CD4-positive, CD25-positive, alpha-beta regulatory T cell (primary cell): ENCODE data around the gene COG5. TPM values are rescaled to one million over a fixed set of nuclear protein-coding genes. Genes with fewer than 3 reads are reported as not detected.

Experiments
- ATAC-seq, 2 donors: fragments of 150-1000 bp; cut with Tn5 transposase; one replicate each; pipeline ENCODE4 v1.10.0; 2021; ENCODE audit warnings: low read depth in 2 of 2, moderate number of reproducible peaks in 2 of 2, moderate library complexity in 1 of 2
- DNase-seq, 3 donors: peaks; one replicate each; pipeline versions ENCODE4 v3.0.0 to v3.0.0-alpha.2; 2012 to 2022; ENCODE audit warnings: mixed read lengths in 1 of 3
- H3K27ac ChIP-seq: one replicate; pipeline ENCODE4 v1.7.0; 2013; ENCODE audit warnings: mild to moderate bottlenecking, low read length; ENCODE audit not compliant: insufficient read depth, poor library complexity, severe bottlenecking
- H3K27me3 ChIP-seq: one replicate; pipeline ENCODE4 v1.7.0; 2013; ENCODE audit warnings: low read length; ENCODE audit not compliant: control insufficient read depth, insufficient read depth
- H3K36me3 ChIP-seq: one replicate; pipeline ENCODE4 v1.7.0; 2013; ENCODE audit warnings: mild to moderate bottlenecking, low read length, moderate library complexity; ENCODE audit not compliant: control insufficient read depth, insufficient read depth
- H3K4me1 ChIP-seq: 2 replicates; pipeline ENCODE4 v1.7.0; 2013; ENCODE audit warnings: mild to moderate bottlenecking, low read length; ENCODE audit not compliant: insufficient read depth, control insufficient read depth, poor library complexity, severe bottlenecking
- H3K4me3 ChIP-seq: one replicate; pipeline ENCODE4 v1.7.0; 2013; ENCODE audit warnings: low read depth, mild to moderate bottlenecking, low read length, moderate library complexity
- H3K9me3 ChIP-seq, 2 experiments: 1 replicate in 1 of 2; 2 replicates in 1 of 2; pipeline ENCODE4 v1.7.0; 2013; ENCODE audit warnings: low read length in 2 of 2, mild to moderate bottlenecking in 1 of 2, moderate library complexity in 1 of 2; ENCODE audit not compliant: control insufficient read depth in 2 of 2
- H3K27ac Mint-ChIP-seq, 3 donors: one replicate each; pipeline ENCODE4 v1.8.0; 2020 to 2022; ENCODE audit warnings: mild to moderate bottlenecking in 3 of 3, mixed read lengths in 3 of 3, moderate library complexity in 2 of 3
- H3K27me3 Mint-ChIP-seq: one replicate; pipeline ENCODE4 v1.8.0; 2022; ENCODE audit warnings: mild to moderate bottlenecking, mixed read lengths
- H3K36me3 Mint-ChIP-seq: one replicate; pipeline ENCODE4 v1.8.0; 2020; ENCODE audit warnings: mixed read lengths
- H3K4me1 Mint-ChIP-seq, 4 donors: one replicate each; pipeline ENCODE4 v1.8.0; 2020 to 2022; ENCODE audit warnings: mixed read lengths in 4 of 4, mild to moderate bottlenecking in 1 of 4
- H3K4me3 Mint-ChIP-seq, 4 donors: one replicate each; pipeline ENCODE4 v1.8.0; 2020 to 2022; ENCODE audit warnings: mild to moderate bottlenecking in 4 of 4, mixed read lengths in 4 of 4, moderate library complexity in 3 of 4
- H3K9me3 Mint-ChIP-seq, 7 donors: one replicate each; pipeline ENCODE4 v1.8.0; 2020 to 2022; ENCODE audit warnings: mixed read lengths in 7 of 7, mild to moderate bottlenecking in 3 of 7, moderate library complexity in 2 of 7
- polyA plus RNA-seq, 4 donors: library from polyadenylated mRNA; unstranded; fragments of 300-500 nt; fragmentation: Illumina TruSeq; gene quantifications; one replicate each; pipeline ENCODE4 v1.2.3, GENCODE V29; 2021
- total RNA-seq: library from RNA; stranded (reverse); gene quantifications from one replicate; pipeline ENCODE4 v1.2.3, GENCODE V29; 2022

COG5 gene
- total and polyA plus RNA-seq, 5 donors from 2014 or later: 23.2 to 68.2 (median 34.5) TPM

DNA sequence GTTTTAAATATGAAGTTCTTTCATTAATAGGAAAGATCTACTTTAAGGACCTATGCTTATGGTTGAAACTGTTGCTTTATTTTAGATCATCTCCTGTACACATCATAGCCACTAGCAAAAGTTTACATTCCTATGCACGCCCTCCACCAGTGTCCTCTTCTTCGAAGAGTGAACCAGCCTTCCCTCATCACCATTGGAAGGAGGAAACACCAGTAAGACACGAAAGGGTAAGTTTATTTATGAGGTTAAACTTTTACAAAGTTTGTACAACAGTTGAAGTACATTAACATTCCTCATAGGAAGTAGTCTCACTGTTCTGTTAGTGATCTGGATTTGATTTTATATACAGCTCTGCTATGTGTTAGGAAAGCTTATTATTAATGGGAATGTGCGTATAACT lies 378.0 kb downstream of the COG5 start:
- peaks cover 28 to 49% (median 38%) of the 10 kb centered on the region in 4 donors for H3K4me1 Mint-ChIP-seq
- DNase-seq (no peak), ATAC-seq (no peak)
- H3K9me3 Mint-ChIP-seq: no peaks in the 10 kb centered on the region
- Histone ChIP-seq H3K27me3 (no peaks in the 10 kb centered on the region), H3K9me3 (no peaks in the 10 kb centered on the region), H3K27ac (no peak overlapping the region), H3K4me3 (no peak overlapping the region), H3K4me1 (peaks cover 5% of the 10 kb centered on the region), H3K36me3 (peaks cover 96% of the 10 kb centered on the region)
- H3K4me3 Mint-ChIP-seq: no peak overlapping the region
- peaks cover 60% of the 10 kb centered on the region for H3K36me3 Mint-ChIP-seq
- no peak overlapping the region for H3K27ac Mint-ChIP-seq
- no peaks in the 10 kb centered on the region for H3K27me3 Mint-ChIP-seq

- peaks cover 45 to 67% (median 48%) of the 10 kb centered on the region in 4 donors for H3K4me1 Mint-ChIP-seq
- peaks cover 38% of the 10 kb centered on the region for H3K36me3 Mint-ChIP-seq
- no peaks in the 10 kb centered on the region for H3K9me3 Mint-ChIP-seq
- Histone ChIP-seq H3K36me3 (peaks cover 74% of the 10 kb centered on the region), H3K27me3 (no peaks in the 10 kb centered on the region), H3K9me3 (no peaks in the 10 kb centered on the region), H3K4me1 (peaks cover 33% of the 10 kb centered on the region), H3K27ac (peak overlapping the region; percentile 9), H3K4me3 (no peak overlapping the region)
- no peak for ATAC-seq
- H3K27ac Mint-ChIP-seq: peak overlapping the region in 2 of 3 donors; percentile 11 to 49
- H3K4me3 Mint-ChIP-seq: peak overlapping the region in 1 of 4 donors; percentile 45
- no peaks in the 10 kb centered on the region for H3K27me3 Mint-ChIP-seq
- DNase-seq: no peak
Observed at GRCh38 chr7:107181172-107181571, 382.5 kb downstream of the COG5 start.

- peak; percentile 45 to 60 for ATAC-seq
- Mint-ChIP-seq H3K27me3 (no peaks in the 10 kb centered on the region), H3K9me3 (no peaks in the 10 kb centered on the region), H3K4me1 (peaks cover 46 to 72% (median 49%) of the 10 kb centered on the region in 4 donors), H3K4me3 (peak overlapping the region in 3 of 4 donors; percentile 27 to 73 (median 30)), H3K27ac (peak overlapping the region; percentile 11 to 49 (median 20)), H3K36me3 (peaks cover 33% of the 10 kb centered on the region)
- peak overlapping the region; percentile 48 for H3K4me3 ChIP-seq
- peaks cover 35% of the 10 kb centered on the region for H3K4me1 ChIP-seq
- H3K36me3 ChIP-seq: peaks cover 66% of the 10 kb centered on the region
- no peaks in the 10 kb centered on the region for H3K9me3 ChIP-seq
- peak in 2 of 3 donors; percentile 14 to 26 for DNase-seq
- no peaks in the 10 kb centered on the region for H3K27me3 ChIP-seq
- no peak overlapping the region for H3K27ac ChIP-seq
Observed at GRCh38 chr7:107180378-107180777, 383.3 kb downstream of the COG5 start.

DNA sequence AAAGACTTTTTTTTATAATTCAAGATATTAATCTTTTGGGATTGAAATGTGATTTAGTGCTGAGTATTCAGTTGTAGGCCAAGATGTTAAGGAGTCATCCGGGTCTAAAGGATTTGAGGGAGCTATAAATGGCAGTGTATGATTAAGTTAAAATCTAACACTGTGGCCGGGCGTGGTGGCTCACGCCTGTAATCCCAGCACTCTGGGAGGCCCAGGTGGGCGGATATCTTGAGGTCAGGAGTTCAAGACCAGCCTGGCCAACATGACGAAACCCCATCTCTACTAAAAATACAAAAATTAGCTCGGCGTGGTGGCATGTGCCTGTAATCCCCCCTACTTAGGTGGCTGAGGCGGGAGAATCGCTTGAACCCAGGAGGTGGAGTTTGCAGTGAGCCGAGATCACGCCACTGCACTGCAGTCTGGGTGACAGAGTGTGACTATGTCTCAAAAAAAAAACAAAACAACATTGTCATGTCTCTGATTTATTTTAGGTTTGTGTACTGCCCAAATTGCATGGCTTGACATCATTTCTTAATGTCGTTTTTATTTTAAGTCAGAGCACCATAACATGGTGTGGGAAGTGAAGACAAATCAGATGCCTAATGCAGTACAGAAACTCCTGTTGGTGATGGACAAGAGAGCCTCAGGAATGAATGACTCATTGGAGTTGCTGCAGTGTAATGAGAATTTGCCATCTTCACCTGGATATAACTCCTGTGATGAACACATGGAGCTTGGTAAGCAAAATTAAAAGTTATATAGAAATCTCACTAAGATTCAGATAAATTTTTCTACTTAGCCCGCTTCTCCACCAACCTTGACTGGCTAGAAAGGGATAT lies 384.2 kb downstream of the COG5 start:
- H3K36me3 ChIP-seq: peaks cover 57% of the 10 kb centered on the region
- H3K4me3 ChIP-seq: peak overlapping the region; percentile 48
- H3K4me1 Mint-ChIP-seq: peaks cover 45 to 72% (median 53%) of the 10 kb centered on the region in 4 donors
- H3K27ac ChIP-seq: no peak overlapping the region
- no peaks in the 10 kb centered on the region for H3K27me3 ChIP-seq
- H3K4me3 Mint-ChIP-seq: peak overlapping the region; percentile 21 to 73 (median 51)
- peaks cover 38% of the 10 kb centered on the region for H3K4me1 ChIP-seq
- no peaks in the 10 kb centered on the region for H3K27me3 Mint-ChIP-seq
- H3K9me3 ChIP-seq: no peaks in the 10 kb centered on the region
- DNase-seq (no peak), ATAC-seq (no peak)
- H3K9me3 Mint-ChIP-seq: no peaks in the 10 kb centered on the region
- H3K27ac Mint-ChIP-seq: peak overlapping the region in 2 of 3 donors; percentile 11 to 63
- H3K36me3 Mint-ChIP-seq: peaks cover 25% of the 10 kb centered on the region

GRCh38 chr7:107173691-107174406 lies 389.9 kb downstream of the COG5 start:
- Histone ChIP-seq H3K4me3 (peak overlapping the region; percentile 82), H3K4me1 (peaks cover 62% of the 10 kb centered on the region), H3K36me3 (peaks cover 13% of the 10 kb centered on the region), H3K9me3 (no peaks in the 10 kb centered on the region), H3K27ac (peak overlapping the region; percentile 26), H3K27me3 (no peaks in the 10 kb centered on the region)
- H3K36me3 Mint-ChIP-seq: peaks cover 10% of the 10 kb centered on the region
- no peaks in the 10 kb centered on the region for H3K27me3 Mint-ChIP-seq
- no peaks in the 10 kb centered on the region for H3K9me3 Mint-ChIP-seq
- H3K4me1 Mint-ChIP-seq: peaks cover 51 to 83% (median 62%) of the 10 kb centered on the region in 4 donors
- DNase-seq: peak in 1 of 3 donors; percentile 50
- H3K4me3 Mint-ChIP-seq: peak overlapping the region; percentile 66 to 83 (median 75)
- peak in 1 of 2 donors; percentile 38 for ATAC-seq
- peak overlapping the region in 2 of 3 donors; percentile 5 to 82 for H3K27ac Mint-ChIP-seq

DNA sequence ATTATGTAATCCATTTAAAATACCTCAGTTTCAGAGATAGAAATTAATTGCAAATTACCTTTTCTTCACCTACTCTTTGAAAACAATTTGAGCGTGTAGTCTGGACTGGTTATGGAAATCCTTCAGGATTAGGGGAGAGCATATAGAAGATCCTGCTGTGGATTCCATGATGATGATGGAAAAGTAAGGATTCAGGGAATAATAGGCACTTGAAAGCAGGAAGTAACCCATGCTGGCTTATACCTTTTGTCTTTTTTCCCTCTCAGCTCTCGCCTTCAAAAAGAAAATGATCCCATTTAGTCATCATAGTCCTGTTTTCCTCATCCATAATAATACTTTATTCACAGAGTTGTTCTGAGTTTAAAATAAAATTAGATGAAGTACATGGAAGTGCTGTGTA lies 390.5 kb downstream of the COG5 start:
- peaks cover 10% of the 10 kb centered on the region for H3K36me3 Mint-ChIP-seq
- peaks cover 11% of the 10 kb centered on the region for H3K36me3 ChIP-seq
- no peaks in the 10 kb centered on the region for H3K9me3 Mint-ChIP-seq
- H3K4me1 ChIP-seq: peaks cover 60% of the 10 kb centered on the region
- H3K27me3 Mint-ChIP-seq: no peaks in the 10 kb centered on the region
- H3K4me3 ChIP-seq: peak overlapping the region; percentile 82
- peak overlapping the region; percentile 66 to 83 (median 75) for H3K4me3 Mint-ChIP-seq
- DNase-seq: no peak
- peaks cover 49 to 81% (median 60%) of the 10 kb centered on the region in 4 donors for H3K4me1 Mint-ChIP-seq
- ATAC-seq: no peak
- H3K27me3 ChIP-seq: no peaks in the 10 kb centered on the region
- H3K27ac ChIP-seq: no peak overlapping the region
- H3K9me3 ChIP-seq: no peaks in the 10 kb centered on the region
- peak overlapping the region in 2 of 3 donors; percentile 5 to 47 for H3K27ac Mint-ChIP-seq

DNA sequence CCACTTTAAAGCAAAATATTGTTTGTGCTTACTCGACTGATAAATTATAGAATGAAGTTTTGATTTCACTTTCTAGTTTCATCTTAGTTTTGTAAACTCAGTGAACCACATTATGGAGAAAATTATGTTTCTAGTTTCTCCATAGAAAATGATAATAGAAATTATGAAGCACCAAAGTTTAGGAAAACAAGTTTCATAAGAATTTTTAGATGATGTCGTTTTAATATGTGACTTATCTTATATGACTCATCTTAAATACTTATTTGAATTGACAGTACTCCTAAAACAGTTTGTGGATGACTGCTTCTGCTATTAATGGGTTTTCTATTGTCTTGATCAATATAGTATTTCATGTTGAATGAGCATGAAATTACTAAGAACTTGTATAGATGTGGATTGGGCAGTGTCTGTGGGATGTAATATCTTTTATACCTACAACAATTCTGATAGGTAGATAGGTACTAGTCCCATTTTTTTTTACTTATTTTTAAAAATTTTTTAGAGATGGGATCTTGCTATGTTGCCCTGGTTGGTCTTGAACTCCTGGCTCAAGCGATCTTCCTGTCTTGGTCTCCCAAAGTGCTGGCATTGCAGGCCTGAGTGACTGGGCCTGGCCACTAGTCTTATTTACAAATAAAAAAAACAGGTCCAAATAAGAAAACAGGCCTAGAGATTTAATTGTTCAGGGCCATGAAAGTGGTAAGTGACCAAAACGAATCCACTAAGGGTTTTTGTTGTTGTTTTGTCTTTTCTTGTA lies 391.3 kb downstream of the COG5 start:
- ATAC-seq (no peak), DNase-seq (no peak)
- no peaks in the 10 kb centered on the region for H3K27me3 ChIP-seq
- peak overlapping the region; percentile 5 to 47 (median 44) for H3K27ac Mint-ChIP-seq
- H3K36me3 Mint-ChIP-seq: peaks cover 10% of the 10 kb centered on the region
- H3K4me1 ChIP-seq: peaks cover 64% of the 10 kb centered on the region
- H3K9me3 ChIP-seq: no peaks in the 10 kb centered on the region
- peak overlapping the region; percentile 66 to 83 (median 75) for H3K4me3 Mint-ChIP-seq
- no peaks in the 10 kb centered on the region for H3K27me3 Mint-ChIP-seq
- peaks cover 42 to 81% (median 59%) of the 10 kb centered on the region in 4 donors for H3K4me1 Mint-ChIP-seq
- H3K9me3 Mint-ChIP-seq: no peaks in the 10 kb centered on the region
- H3K36me3 ChIP-seq: peaks cover 7% of the 10 kb centered on the region
- H3K27ac ChIP-seq: no peak overlapping the region
- peak overlapping the region; percentile 82 for H3K4me3 ChIP-seq
